IMR-90 (cell line): ENCODE results near the gene ADGRL3. TPM values are rescaled to one million over a fixed set of nuclear protein-coding genes. Genes with fewer than 3 reads are reported as not detected.

Experiments
- ATAC-seq: fragments of 200-7000 bp; cut with Tn5 transposase; 2 replicates; pipeline ENCODE4 v1.9.1; 2020; ENCODE audit warnings: low read depth, mild to moderate bottlenecking, moderate library complexity
- BruUV-seq: library from RNA; stranded (reverse); fragments of 400-500 nt; replicated peaks from 2 replicates; lab custom pipeline; 2021; lab: Mats Ljungman, UMichigan
- CTCF ChIA-PET: fragments of 300-600 bp; formaldehyde crosslinking; extraction: SDS; loops from one replicate; lab custom pipeline; 2021; ENCODE audit warnings: antibody characterized with exemption; lab: Yijun Ruan, JAX
- POLR2A ChIA-PET: fragments of 300-600 bp; sonication (Branson Sonifier 250); formaldehyde crosslinking; loops from one replicate; lab custom pipeline; 2022; ENCODE audit warnings: antibody characterized with exemption; ENCODE audit not compliant: unreplicated experiment; lab: Charles Lee
- DNase-seq: peaks from one replicate; pipeline ENCODE4 v3.0.0; 2013
- H2AFZ ChIP-seq: replicated peaks from 2 replicates; pipeline ENCODE3; 2013; ENCODE audit warnings: low read length, mild to moderate bottlenecking; ENCODE audit not compliant: poor library complexity
- H2AK5ac ChIP-seq: 2 replicates; pipeline ENCODE4 v1.6.1; 2013; ENCODE audit warnings: low read depth, low read length, inconsistent platforms
- H2AK9ac ChIP-seq: replicated peaks from 2 replicates; pipeline ENCODE3; 2013; ENCODE audit warnings: mild to moderate bottlenecking, low read depth, low read length, moderate library complexity; ENCODE audit not compliant: poor library complexity
- H2BK120ac ChIP-seq: 2 replicates; pipeline ENCODE4 v1.6.1; 2013; ENCODE audit warnings: low read depth, low read length, inconsistent platforms
- H2BK15ac ChIP-seq: 3 replicates; pipeline ENCODE4 v1.6.1; 2013; ENCODE audit warnings: low read depth, low read length, inconsistent platforms
- H2BK20ac ChIP-seq: 2 replicates; pipeline ENCODE4 v1.6.1; 2013; ENCODE audit warnings: low read depth, mild to moderate bottlenecking, inconsistent platforms, low read length, moderate library complexity
- H2BK5ac ChIP-seq: 2 replicates; pipeline ENCODE4 v1.6.1; 2013; ENCODE audit warnings: mild to moderate bottlenecking, low read depth, low read length, inconsistent platforms; ENCODE audit not compliant: poor library complexity, severe bottlenecking
- H3K14ac ChIP-seq: replicated peaks from 2 replicates; pipeline ENCODE4 v1.6.1; 2013; ENCODE audit warnings: low read depth, low read length, inconsistent platforms
- H3K18ac ChIP-seq: 2 replicates; pipeline ENCODE4 v1.6.1; 2013; ENCODE audit warnings: low read depth, low read length, control low read depth
- H3K23ac ChIP-seq: 2 replicates; pipeline ENCODE4 v1.6.1; 2013; ENCODE audit warnings: low read depth, low read length, inconsistent platforms
- H3K27ac ChIP-seq: 2 replicates; pipeline ENCODE4 v1.5.1; 2013; ENCODE audit warnings: mild to moderate bottlenecking, control low read depth, low read length; ENCODE audit not compliant: insufficient read depth
- H3K27me3 ChIP-seq: 2 replicates; pipeline ENCODE4 v1.6.1; 2013; ENCODE audit warnings: low read length; ENCODE audit not compliant: control insufficient read depth, insufficient read depth
- H3K36me3 ChIP-seq: 2 replicates; pipeline ENCODE4 v1.6.1; 2013; ENCODE audit warnings: low read length, mixed read lengths; ENCODE audit not compliant: control insufficient read depth, insufficient read depth
- H3K4ac ChIP-seq: 2 replicates; pipeline ENCODE4 v1.6.1; 2013; ENCODE audit warnings: low read depth, low read length, inconsistent platforms
- H3K4me1 ChIP-seq: 2 replicates; pipeline ENCODE4 v1.6.1; 2013; ENCODE audit warnings: low read length, mixed read lengths; ENCODE audit not compliant: control insufficient read depth, insufficient read depth
- H3K4me2 ChIP-seq: 2 replicates; pipeline ENCODE4 v1.6.1; 2013; ENCODE audit warnings: low read depth, mild to moderate bottlenecking, control low read depth, low read length, moderate library complexity
- H3K4me3 ChIP-seq: 2 replicates; pipeline ENCODE4 v1.5.1; 2013; ENCODE audit warnings: low read depth, mild to moderate bottlenecking, control low read depth, low read length, moderate library complexity; ENCODE audit not compliant: insufficient read depth
- H3K56ac ChIP-seq: 2 replicates; pipeline ENCODE4 v1.6.1; 2013; ENCODE audit warnings: low read length, inconsistent platforms; ENCODE audit not compliant: insufficient read depth; ENCODE audit errors: extremely low read depth
- H3K79me1 ChIP-seq, 2 experiments: 2 replicates each; pipeline ENCODE4 v1.6.1; 2013; ENCODE audit warnings: low read length in 2 of 2, inconsistent platforms in 1 of 2, low read depth in 1 of 2
- H3K9ac ChIP-seq: 2 replicates; pipeline ENCODE4 v1.6.1; 2013; ENCODE audit warnings: low read depth, low read length, control low read depth
- H3K9me1 ChIP-seq: 2 replicates; pipeline ENCODE4 v1.6.1; 2013; ENCODE audit warnings: low read length, inconsistent platforms; ENCODE audit not compliant: insufficient read depth
- H3K9me3 ChIP-seq: 2 replicates; pipeline ENCODE4 v1.6.1; 2013; ENCODE audit warnings: low read length; ENCODE audit not compliant: control insufficient read depth, insufficient read depth
- H4K20me1 ChIP-seq: 2 replicates; pipeline ENCODE4 v1.6.1; 2013; ENCODE audit warnings: low read length, inconsistent platforms; ENCODE audit not compliant: insufficient read depth
- H4K5ac ChIP-seq: 2 replicates; pipeline ENCODE4 v1.6.1; 2013; ENCODE audit warnings: mild to moderate bottlenecking, low read depth, low read length, control low read depth
- H4K8ac ChIP-seq, 2 experiments: 2 replicates each; pipeline ENCODE4 v1.6.1; 2013; ENCODE audit warnings: low read depth in 2 of 2, low read length in 2 of 2, control low read depth in 1 of 2, inconsistent platforms in 1 of 2
- H4K91ac ChIP-seq: 2 replicates; pipeline ENCODE4 v1.6.1; 2013; ENCODE audit warnings: low read depth, low read length, inconsistent platforms; ENCODE audit not compliant: insufficient read depth
- BHLHE40 ChIP-seq: fragments of 150-350 bp; IDR thresholded peaks from 2 replicates; pipeline ENCODE4 v1.6.1; 2016; ENCODE audit warnings: mild to moderate bottlenecking, low read depth, low read length
- CEBPB ChIP-seq: IDR thresholded peaks from 2 replicates; pipeline ENCODE4 v1.6.1; 2012; ENCODE audit warnings: low read depth, low read length, improper control_type of control experiment
- CHD1 ChIP-seq: IDR thresholded peaks from 2 replicates; pipeline ENCODE4 v1.6.1; 2012; ENCODE audit warnings: low read depth, low read length, improper control_type of control experiment
- FOS ChIP-seq: fragments of 150-350 bp; IDR thresholded peaks from 2 replicates; pipeline ENCODE4 v1.6.1; 2016; ENCODE audit warnings: low read depth, low read length
- MAFK ChIP-seq: IDR thresholded peaks from 2 replicates; pipeline ENCODE4 v1.6.1; 2012; ENCODE audit warnings: low read depth, low read length, improper control_type of control experiment
- MAZ ChIP-seq: IDR thresholded peaks from 2 replicates; pipeline ENCODE4 v1.6.1; 2012; ENCODE audit warnings: low read depth, mild to moderate bottlenecking, low read length, improper control_type of control experiment, moderate library complexity, borderline replicate concordance
- MXI1 ChIP-seq: IDR thresholded peaks from 2 replicates; pipeline ENCODE4 v1.6.1; 2012; ENCODE audit warnings: low read depth, mild to moderate bottlenecking, low read length, moderate library complexity, borderline replicate concordance
- NFE2L2 ChIP-seq: fragments of 150-350 bp; IDR thresholded peaks from 2 replicates; pipeline ENCODE4 v1.6.1; 2016; ENCODE audit warnings: low read depth, mild to moderate bottlenecking, low read length
- POLR2A ChIP-seq: IDR thresholded peaks from 2 replicates; pipeline ENCODE4 v1.6.1; 2012; ENCODE audit warnings: mild to moderate bottlenecking, low read depth, low read length
- RAD21 ChIP-seq: IDR thresholded peaks from 2 replicates; pipeline ENCODE4 v1.6.1; 2012; ENCODE audit warnings: low read length, improper control_type of control experiment
- RCOR1 ChIP-seq: IDR thresholded peaks from 2 replicates; pipeline ENCODE4 v1.6.1; 2012; ENCODE audit warnings: mild to moderate bottlenecking, low read length, improper control_type of control experiment; ENCODE audit not compliant: insufficient replicate concordance
- RFX5 ChIP-seq: IDR thresholded peaks from 2 replicates; pipeline ENCODE4 v1.8.0; 2012; ENCODE audit warnings: low read depth, mild to moderate bottlenecking, low read length, moderate library complexity
- SMC3 ChIP-seq: fragments of 150-350 bp; IDR thresholded peaks from 2 replicates; pipeline ENCODE4 v1.6.1; 2016; ENCODE audit warnings: low read depth, mild to moderate bottlenecking, antibody characterized with exemption, low read length, moderate library complexity
- WGBS, 2 experiments: methylation state at CpG; one replicate each; pipeline versions ENCODE4 v1.1.5 to v1.1.7; 2013; ENCODE audit warnings: missing lambda C conversion rate in 2 of 2; ENCODE audit not compliant: insufficient read length in 1 of 2; ENCODE audit errors: extremely low coverage in 2 of 2; 5-methylcytosine and 5-hydroxymethylcytosine counted together
- dilution Hi-C: fragments of 300-500 bp; cut with HindIII; formaldehyde crosslinking; loops from one replicate; pipeline ENCODE4 v1.14.3; 2018; ENCODE audit warnings: low sequenced_read_pairs; ENCODE audit not compliant: unreplicated experiment
- in situ Hi-C: fragments of 300-500 bp; cut with MboI; formaldehyde crosslinking; loops from 3 replicates; pipeline ENCODE4 v1.14.3; 2019; ENCODE audit warnings: low sequenced_read_pairs, inconsistent platforms, mixed read lengths
- intact Hi-C: fragments of 100-400 bp; cut with micrococcal nuclease; formaldehyde crosslinking; loops from 2 replicates; pipeline ENCODE4 v1.10.0; 2022
- polyA plus RNA-seq, 3 experiments: library from polyadenylated mRNA; depleted of rRNA; stranded (reverse); fragments of >200 nt; gene quantifications; 2 replicates each; pipeline ENCODE4 v1.2.3, GENCODE V29; 2012; ENCODE audit warnings: low replicate concordance in 1 of 3
- total RNA-seq: library from RNA; depleted of rRNA; stranded (reverse); fragments of >200 nt; gene quantifications from 2 replicates; pipeline ENCODE4 v1.2.3, GENCODE V29; 2012
- TF ChIP-seq, protein P1 (sequence below): fragments of 150-350 bp; IDR thresholded peaks from 2 replicates; pipeline ENCODE4 v1.6.1; 2016; ENCODE audit warnings: low read depth, mild to moderate bottlenecking, low read length, moderate library complexity, borderline replicate concordance
- TF ChIP-seq, protein P2 (sequence below): fragments of 150-350 bp; IDR thresholded peaks from 2 replicates; pipeline ENCODE4 v1.6.1; 2017; ENCODE audit warnings: mild to moderate bottlenecking, antibody characterized with exemption, low read length, low read depth
- TF ChIP-seq, protein P3 (sequence below): conservative IDR thresholded peaks from 2 replicates; pipeline ENCODE4 v1.5.1; 2012; ENCODE audit warnings: mild to moderate bottlenecking, low read depth, low read length, improper control_type of control experiment

The ADGRL3 gene
- total and polyA plus RNA-seq, 2 of the 4 experiments (the other 2 are of a cell fraction), result 0.46 to 2.5 TPM

DNA sequence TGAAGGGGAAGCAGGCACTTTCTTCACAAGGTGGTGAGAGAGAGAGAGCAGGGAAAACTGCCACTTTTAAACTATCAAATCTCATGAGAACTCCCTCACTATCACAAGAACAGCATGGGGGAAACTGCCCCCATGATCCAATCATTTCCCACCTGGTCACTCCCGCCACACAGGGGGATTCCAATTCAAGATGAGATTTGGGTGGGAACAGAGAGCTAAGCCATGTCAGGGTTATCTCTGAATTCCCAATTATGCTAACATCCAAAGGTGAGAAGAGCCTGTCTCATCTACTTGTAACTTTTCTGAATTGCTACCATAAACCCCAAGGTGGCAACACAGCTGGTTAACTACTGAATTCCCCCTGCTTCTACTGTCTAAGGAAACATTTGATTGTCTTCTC is 758.5 kb downstream of the ADGRL3 start:
- ChIA-PET CTCF (no interaction called here), POLR2A (no interaction called here)
- no peak for TF ChIP-seq CEBPB
- no peak for TF ChIP-seq RCOR1
- TF ChIP-seq NFE2L2, result no peak
- no peak for TF ChIP-seq RAD21
- TF ChIP-seq, protein P1, sequence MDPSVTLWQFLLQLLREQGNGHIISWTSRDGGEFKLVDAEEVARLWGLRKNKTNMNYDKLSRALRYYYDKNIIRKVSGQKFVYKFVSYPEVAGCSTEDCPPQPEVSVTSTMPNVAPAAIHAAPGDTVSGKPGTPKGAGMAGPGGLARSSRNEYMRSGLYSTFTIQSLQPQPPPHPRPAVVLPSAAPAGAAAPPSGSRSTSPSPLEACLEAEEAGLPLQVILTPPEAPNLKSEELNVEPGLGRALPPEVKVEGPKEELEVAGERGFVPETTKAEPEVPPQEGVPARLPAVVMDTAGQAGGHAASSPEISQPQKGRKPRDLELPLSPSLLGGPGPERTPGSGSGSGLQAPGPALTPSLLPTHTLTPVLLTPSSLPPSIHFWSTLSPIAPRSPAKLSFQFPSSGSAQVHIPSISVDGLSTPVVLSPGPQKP, result no peak
- TF ChIP-seq MAFK, result no peak
- no peak for TF ChIP-seq MAZ
- TF ChIP-seq SMC3, result no peak
- no peak for TF ChIP-seq BHLHE40
- TF ChIP-seq MXI1, result no peak
- TF ChIP-seq FOS, result no peak
- no peak for TF ChIP-seq RFX5
- TF ChIP-seq, protein P2, sequence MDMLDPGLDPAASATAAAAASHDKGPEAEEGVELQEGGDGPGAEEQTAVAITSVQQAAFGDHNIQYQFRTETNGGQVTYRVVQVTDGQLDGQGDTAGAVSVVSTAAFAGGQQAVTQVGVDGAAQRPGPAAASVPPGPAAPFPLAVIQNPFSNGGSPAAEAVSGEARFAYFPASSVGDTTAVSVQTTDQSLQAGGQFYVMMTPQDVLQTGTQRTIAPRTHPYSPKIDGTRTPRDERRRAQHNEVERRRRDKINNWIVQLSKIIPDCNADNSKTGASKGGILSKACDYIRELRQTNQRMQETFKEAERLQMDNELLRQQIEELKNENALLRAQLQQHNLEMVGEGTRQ, result no peak
- no peak for TF ChIP-seq POLR2A
- TF ChIP-seq, protein P3, sequence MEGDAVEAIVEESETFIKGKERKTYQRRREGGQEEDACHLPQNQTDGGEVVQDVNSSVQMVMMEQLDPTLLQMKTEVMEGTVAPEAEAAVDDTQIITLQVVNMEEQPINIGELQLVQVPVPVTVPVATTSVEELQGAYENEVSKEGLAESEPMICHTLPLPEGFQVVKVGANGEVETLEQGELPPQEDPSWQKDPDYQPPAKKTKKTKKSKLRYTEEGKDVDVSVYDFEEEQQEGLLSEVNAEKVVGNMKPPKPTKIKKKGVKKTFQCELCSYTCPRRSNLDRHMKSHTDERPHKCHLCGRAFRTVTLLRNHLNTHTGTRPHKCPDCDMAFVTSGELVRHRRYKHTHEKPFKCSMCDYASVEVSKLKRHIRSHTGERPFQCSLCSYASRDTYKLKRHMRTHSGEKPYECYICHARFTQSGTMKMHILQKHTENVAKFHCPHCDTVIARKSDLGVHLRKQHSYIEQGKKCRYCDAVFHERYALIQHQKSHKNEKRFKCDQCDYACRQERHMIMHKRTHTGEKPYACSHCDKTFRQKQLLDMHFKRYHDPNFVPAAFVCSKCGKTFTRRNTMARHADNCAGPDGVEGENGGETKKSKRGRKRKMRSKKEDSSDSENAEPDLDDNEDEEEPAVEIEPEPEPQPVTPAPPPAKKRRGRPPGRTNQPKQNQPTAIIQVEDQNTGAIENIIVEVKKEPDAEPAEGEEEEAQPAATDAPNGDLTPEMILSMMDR, result no peak
- TF ChIP-seq CHD1, result no peak
- Histone ChIP-seq H3K79me1 (no peaks in the 10 kb centered on the region), H3K23ac (no peak overlapping the region), H3K9ac (no peak overlapping the region), H3K4me3 (no peak overlapping the region), H2BK20ac (no peak overlapping the region), H3K36me3 (no peaks in the 10 kb centered on the region), H3K4ac (no peak overlapping the region), H4K20me1 (no peaks in the 10 kb centered on the region), H2AK5ac (no peak overlapping the region), H2AFZ (no peak overlapping the region), H2BK15ac (no peak overlapping the region), H3K4me2 (no peak overlapping the region), H2AK9ac (no peak overlapping the region), H3K56ac (no peak overlapping the region), H2BK5ac (no peak overlapping the region), H3K27ac (no peak overlapping the region), H3K27me3 (no peaks in the 10 kb centered on the region), H4K5ac (no peak overlapping the region), H3K4me1 (no peaks in the 10 kb centered on the region), H3K14ac (no peak overlapping the region), H2BK120ac (no peak overlapping the region), H3K9me1 (no peaks in the 10 kb centered on the region), H4K8ac (no peak overlapping the region), H4K91ac (no peak overlapping the region), H3K18ac (no peak overlapping the region), H3K9me3 (no peaks in the 10 kb centered on the region)
- intact Hi-C loops (no loop called here), dilution Hi-C loops (no loop called here), in situ Hi-C loops (no loop called here)
- DNase-seq (no peak), ATAC-seq (no peak)
- WGBS, 2 experiments, result no CpG with 5 or more reads among the region's 1 CpG
- BruUV-seq, result no TSS peak
